ENCODE measurements around the gene AP4M1. TPM values are rescaled to one million over a fixed set of nuclear protein-coding genes. Genes with fewer than 3 reads are reported as not detected.

The AP4M1 gene
- total RNA-seq, 4 donors from 2014 or later = 9.1 to 26.6 (median 19.4) TPM

GRCh38 chr7:100093498-100093897 lies 7.9 kb upstream of the AP4M1 start:
- Histone ChIP-seq H3K27ac (no peak overlapping the region), H3K4me1 (peaks cover 0 to 9% of the 10 kb centered on the region in 2 donors), H3K27me3 (no peaks in the 10 kb centered on the region), H3K36me3 (peaks cover 72 to 73% of the 10 kb centered on the region in 2 donors), H3K4me3 (replicated peaks in 1 of 3) (no peak overlapping the region), H3K9me3 (no peaks in the 10 kb centered on the region)
- TF ChIP-seq, protein P1, sequence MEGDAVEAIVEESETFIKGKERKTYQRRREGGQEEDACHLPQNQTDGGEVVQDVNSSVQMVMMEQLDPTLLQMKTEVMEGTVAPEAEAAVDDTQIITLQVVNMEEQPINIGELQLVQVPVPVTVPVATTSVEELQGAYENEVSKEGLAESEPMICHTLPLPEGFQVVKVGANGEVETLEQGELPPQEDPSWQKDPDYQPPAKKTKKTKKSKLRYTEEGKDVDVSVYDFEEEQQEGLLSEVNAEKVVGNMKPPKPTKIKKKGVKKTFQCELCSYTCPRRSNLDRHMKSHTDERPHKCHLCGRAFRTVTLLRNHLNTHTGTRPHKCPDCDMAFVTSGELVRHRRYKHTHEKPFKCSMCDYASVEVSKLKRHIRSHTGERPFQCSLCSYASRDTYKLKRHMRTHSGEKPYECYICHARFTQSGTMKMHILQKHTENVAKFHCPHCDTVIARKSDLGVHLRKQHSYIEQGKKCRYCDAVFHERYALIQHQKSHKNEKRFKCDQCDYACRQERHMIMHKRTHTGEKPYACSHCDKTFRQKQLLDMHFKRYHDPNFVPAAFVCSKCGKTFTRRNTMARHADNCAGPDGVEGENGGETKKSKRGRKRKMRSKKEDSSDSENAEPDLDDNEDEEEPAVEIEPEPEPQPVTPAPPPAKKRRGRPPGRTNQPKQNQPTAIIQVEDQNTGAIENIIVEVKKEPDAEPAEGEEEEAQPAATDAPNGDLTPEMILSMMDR (IDR thresholded peaks at IDR 0.05) = no peak
- no peak for TF ChIP-seq POLR2A (IDR thresholded peaks at IDR 0.05)
- DNase-seq = no peak
- intact Hi-C loops (cut with DNase I) = loop anchor here (5.0 kb wide), 1 partner anchor 34 kb away; the partner anchor contains the start of gene MBLAC1
- 54 to 79% methylated on average over 9 to 13 of the region's 13 CpGs for WGBS, 2 donors

GRCh38 chr7:100093925-100094486 lies 7.4 kb upstream of the AP4M1 start:
- Histone ChIP-seq H3K36me3 (peaks cover 77 to 78% of the 10 kb centered on the region in 2 donors), H3K27me3 (no peaks in the 10 kb centered on the region), H3K9me3 (no peaks in the 10 kb centered on the region), H3K4me3 (replicated peaks in 1 of 3) (no peak overlapping the region), H3K27ac (no peak overlapping the region), H3K4me1 (peaks cover 0 to 9% of the 10 kb centered on the region in 2 donors)
- intact Hi-C loops (cut with DNase I) = loop anchor here (5.0 kb wide), 1 partner anchor 33 kb away; the partner anchor contains the start of gene MBLAC1
- TF ChIP-seq, protein P1 (IDR thresholded peaks at IDR 0.05) = no peak
- TF ChIP-seq POLR2A (IDR thresholded peaks at IDR 0.05) = no peak
- DNase-seq = no peak
- 88 to 90% methylated on average over 15 of the region's 16 CpGs for WGBS, 2 donors

- no peak for DNase-seq
- intact Hi-C loops (cut with DNase I) = loop anchor here (5.0 kb wide), 1 partner anchor 48 kb away; the partner anchor contains the start of gene ZSCAN21
- Histone ChIP-seq H3K4me1 (peaks cover 4 to 11% of the 10 kb centered on the region in 2 donors), H3K36me3 (peaks cover 79 to 82% of the 10 kb centered on the region in 2 donors), H3K4me3 (replicated peaks in 1 of 3) (no peak overlapping the region), H3K27ac (no peak overlapping the region), H3K9me3 (no peaks in the 10 kb centered on the region), H3K27me3 (no peaks in the 10 kb centered on the region)
- WGBS, 2 donors = 87 to 88% methylated on average over 9 of the region's 9 CpGs
- TF ChIP-seq, protein P1 (IDR thresholded peaks at IDR 0.05) = no peak
Observed at GRCh38 chr7:100095289-100095688, 6.2 kb upstream of the AP4M1 start.

GRCh38 chr7:100095704-100096103 lies 5.7 kb upstream of the AP4M1 start:
- Histone ChIP-seq H3K9me3 (no peaks in the 10 kb centered on the region), H3K36me3 (peaks cover 79 to 82% of the 10 kb centered on the region in 2 donors), H3K27ac (no peak overlapping the region), H3K4me1 (peaks cover 4 to 11% of the 10 kb centered on the region in 2 donors), H3K27me3 (no peaks in the 10 kb centered on the region), H3K4me3 (replicated peaks in 1 of 3) (no peak overlapping the region)
- 97 to 100% methylated on average over 12 to 17 of the region's 17 CpGs for WGBS, 2 donors
- DNase-seq = no peak
- intact Hi-C loops (cut with DNase I) = loop anchor here (5.0 kb wide), 1 partner anchor 48 kb away; the partner anchor contains the start of gene ZSCAN21
- TF ChIP-seq POLR2A (IDR thresholded peaks at IDR 0.05) = no peak
- TF ChIP-seq, protein P1 (IDR thresholded peaks at IDR 0.05) = no peak

DNA sequence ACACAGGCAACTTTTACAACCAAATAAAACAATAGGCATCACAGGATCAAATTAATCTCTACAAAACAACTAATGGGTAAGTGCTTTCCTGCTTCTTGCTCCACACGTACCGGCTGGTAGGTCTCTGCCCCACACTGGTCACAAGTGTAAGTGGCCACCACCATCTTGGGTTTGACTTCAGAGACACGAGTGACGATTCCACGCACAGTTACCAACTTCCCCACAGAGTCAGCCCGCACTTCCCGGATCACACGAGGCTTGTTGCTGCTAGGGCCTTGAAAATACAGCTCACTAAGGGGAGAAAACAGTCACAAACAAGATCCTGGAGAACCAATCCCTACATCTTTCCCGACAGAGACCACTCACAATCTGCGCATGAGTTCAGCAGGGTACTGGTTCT lies 2.5 kb upstream of the AP4M1 start:
- Histone ChIP-seq H3K9me3 (no peaks in the 10 kb centered on the region), H3K27me3 (no peaks in the 10 kb centered on the region), H3K4me1 (peaks cover 11 to 17% of the 10 kb centered on the region in 2 donors), H3K4me3 (replicated peaks in 1 of 3) (no peak overlapping the region), H3K36me3 (peaks cover 52 to 53% of the 10 kb centered on the region in 2 donors), H3K27ac (no peak overlapping the region)
- 83 to 91% methylated on average over 10 of the region's 10 CpGs for WGBS, 2 donors
- no peak for DNase-seq
- intact Hi-C loops (cut with DNase I) = loop anchor here (5.0 kb wide), 1 partner anchor 52 kb away; the partner anchor contains the start of gene ZSCAN21
- TF ChIP-seq, protein P1 (IDR thresholded peaks at IDR 0.05) = no peak
- TF ChIP-seq POLR2A (IDR thresholded peaks at IDR 0.05) = no peak

All from thyroid gland (tissue), 4 donors.